HG03196 (cell line): ENCODE measurements around the gene TOR3A.

Experiments used
- ATAC-seq: cut with Tn5 transposase; IDR thresholded peaks from one replicate; pipeline ENCODE4 v1.9.1; 2021; ENCODE audit not compliant: unreplicated experiment

Gene TOR3A

DNA sequence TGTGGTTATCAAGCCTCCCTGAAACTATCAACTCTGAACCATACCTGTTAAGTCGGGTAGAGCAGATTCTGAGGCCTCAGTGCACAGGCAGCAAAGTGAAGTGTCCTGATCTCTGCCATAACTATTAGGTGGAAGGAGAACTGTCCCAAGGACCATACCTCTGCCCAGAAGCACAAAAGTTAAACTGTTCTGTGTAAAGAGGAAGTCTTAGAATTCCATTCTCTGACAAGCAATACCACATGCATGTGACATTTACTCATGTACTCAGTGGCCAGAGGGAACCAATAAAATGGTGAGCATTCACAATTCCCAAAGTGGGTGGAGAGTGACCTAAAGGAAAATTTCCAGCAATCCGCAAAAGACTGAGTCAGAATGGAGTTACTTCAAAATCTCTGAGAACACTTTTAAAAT, 61.0 kb downstream of the TOR3A start:
- ATAC-seq = no peak

DNA sequence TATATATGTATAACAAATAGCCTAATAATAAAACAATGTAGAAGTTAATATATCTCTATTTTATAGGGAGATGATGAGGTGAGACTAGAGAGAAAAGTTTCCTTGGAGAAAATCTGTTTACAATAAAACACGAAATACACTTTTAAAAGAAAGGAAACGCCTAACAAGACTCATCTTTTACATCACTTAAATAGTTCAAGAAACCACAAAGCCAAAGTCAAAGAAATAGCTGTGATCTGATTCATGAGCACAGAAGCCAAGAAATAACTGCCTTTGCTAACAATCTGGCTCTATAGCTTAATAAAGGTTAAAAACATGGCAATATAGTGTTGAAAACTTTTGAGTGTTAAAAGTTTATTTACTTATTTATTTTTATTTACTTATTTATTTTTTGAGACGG, 61.5 kb downstream of the TOR3A start:
- no peak for ATAC-seq

DNA sequence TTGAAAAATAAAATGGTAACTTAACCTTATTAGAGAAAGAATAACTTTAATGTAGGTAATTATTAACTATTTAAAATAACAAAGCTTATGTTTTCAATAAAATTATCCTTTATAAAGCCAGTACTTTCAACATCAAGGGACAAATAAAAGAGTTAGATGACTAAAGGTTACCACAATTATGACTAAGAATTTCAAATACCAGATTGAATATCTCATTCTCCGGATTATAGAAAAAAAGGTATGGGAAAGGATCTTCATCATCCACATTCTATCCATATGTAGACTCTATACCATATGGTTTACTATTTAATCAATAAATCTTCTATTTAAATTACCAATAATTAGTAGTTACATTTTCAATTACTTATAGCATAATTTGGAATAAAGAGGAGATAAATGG, 62.8 kb downstream of the TOR3A start:
- no peak for ATAC-seq

DNA sequence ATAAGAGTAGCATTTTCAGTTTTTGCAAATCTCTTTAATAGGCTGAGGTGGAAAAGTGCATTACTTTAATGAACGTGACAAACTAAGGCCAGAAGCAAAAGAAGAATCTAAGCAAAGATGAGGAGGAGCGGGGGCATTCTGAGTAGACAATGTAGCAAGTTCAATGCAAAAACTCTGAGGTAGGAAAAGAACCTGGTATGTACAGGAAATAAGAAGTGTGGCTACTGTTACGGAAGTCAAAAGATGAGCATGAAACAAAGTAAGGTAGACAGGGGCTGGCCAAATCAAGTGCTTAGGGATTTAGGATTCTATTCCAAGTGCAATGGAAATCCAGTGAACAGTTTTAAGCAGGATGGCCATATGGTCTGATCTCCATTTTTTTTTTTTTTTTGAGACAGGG, 63.7 kb downstream of the TOR3A start:
- no peak for ATAC-seq
